ENCODE measurements around the gene SMG1.

SMG1 gene

DNA sequence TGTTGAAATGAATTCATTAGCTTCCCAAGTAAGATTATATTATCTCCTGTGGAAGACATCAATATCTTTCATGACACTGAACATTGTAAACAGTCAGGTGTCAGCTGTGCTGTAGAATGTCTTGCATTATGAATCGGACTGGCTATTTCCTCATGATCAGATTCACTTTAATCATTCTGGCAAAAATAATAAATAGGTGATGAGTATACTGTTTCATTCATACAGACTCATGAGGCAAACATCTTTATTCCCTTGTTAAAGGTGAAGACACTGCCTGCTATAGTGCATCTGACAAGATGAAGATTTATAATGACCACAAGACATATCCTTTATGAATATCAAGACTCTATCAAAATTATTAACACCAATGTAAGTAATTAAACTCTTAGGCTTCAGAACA, 73.6 kb downstream of the SMG1 start:
- DNase-seq (ENCODE audit: low read depth): no peak

DNA sequence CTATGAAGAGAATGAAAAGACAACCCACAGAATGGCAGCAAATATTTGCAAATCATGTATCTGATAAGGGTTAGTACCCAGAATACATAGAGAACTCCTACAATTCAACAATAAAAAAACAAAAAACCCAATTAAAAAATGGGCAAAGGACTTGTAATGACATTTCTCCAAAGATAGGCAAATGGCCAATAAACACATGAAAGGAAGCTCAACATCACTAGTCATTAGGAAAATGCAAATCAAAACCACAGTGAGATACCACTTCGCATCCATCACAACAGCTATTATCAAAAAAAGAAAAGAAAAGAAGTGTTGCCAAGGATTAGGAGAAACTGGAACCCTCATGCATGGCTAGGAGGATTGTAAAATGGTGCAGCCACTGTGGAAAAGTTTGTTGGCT, 79.8 kb downstream of the SMG1 start:
- no peak for DNase-seq (ENCODE audit: low read depth)

DNA sequence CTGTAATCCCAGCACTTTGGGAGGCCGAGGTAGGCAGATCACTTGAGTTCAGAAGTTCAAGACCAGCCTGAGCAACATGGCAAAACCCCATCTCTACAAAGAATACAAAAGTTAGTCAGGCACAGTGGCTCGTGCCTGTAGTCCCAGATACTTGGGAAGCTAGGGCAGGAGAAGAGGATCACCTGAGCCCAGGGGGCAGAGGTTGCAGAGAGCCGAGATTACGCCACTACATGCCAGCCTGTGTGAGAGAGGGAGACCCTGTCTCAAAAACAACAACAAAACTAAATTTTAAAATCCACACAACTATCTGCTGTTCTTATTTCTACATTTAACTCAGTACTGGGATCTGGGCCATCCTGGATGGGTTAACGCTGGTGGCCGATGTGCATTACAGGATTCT, 83.6 kb downstream of the SMG1 start:
- no peak for DNase-seq (ENCODE audit: low read depth)

DNA sequence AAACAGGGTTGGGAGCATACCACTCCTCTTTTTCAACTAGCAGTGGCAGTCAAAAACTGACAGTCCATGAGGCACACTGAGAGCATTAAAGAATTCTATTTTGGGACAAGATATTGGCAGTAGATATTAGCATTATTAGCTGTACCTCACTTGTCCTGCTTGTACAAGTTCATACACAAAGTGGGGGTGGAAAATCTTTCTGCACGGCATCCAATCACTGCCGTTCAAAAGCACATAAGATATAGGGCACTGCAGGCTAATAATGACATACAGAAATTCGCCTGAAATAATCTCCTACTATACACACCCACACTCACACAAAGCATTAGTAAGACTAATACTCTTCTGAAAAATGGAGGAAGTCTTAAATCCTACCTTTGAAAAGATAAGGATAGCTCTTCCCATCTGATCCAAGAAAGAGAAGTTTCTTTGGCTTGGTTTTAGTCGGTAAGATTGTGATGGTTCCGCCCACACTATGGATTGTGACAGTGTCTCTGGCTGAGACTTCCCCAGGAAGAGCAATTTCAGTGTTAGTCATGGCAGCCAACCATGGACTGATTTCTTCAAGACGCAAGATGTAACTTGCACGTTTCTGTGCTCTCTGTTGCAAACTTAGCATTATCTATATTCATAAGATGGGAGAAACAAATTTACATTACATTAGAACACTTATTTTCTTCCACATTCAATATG, 84.2 kb downstream of the SMG1 start:
- DNase-seq (ENCODE audit: low read depth): no peak

DNA sequence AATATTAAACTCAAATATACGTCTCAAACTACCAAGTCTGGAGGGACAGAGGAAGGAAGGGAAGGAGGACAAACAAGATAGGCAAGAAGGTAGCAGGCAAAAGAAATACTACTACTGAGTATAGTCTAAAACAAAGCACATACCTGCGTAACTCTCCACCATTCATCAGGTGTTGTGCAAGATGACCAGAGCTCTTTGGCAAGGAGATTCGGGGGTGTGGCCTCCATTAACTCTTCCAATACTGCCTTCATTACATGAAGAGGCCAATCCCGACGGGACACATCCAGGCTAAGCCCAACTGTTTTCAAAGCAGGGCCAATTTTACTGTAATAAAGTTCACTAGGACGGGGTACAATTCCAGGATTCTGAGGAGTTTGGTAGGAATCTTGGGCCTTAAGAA, 86.7 kb downstream of the SMG1 start:
- no peak for DNase-seq (ENCODE audit: low read depth)

DNA sequence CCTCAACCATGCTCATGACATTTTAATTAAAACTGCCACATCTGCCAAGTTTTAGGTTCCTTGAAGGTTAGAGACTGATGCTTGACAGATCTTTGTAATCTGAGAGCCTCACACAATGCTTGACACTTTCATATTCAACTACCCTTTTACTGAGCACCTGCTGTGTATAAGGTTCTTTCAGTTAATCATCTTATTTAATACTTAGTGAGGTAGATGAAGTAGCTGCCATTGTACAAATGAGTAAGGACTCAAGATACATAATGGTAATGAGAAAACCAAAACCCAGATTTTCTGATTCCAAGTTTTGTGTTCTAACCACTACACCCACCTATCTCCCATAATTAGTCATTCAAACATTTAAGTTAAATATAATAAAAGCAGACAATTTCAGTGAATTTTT, 89.5 kb downstream of the SMG1 start:
- DNase-seq (ENCODE audit: low read depth): no peak

DNA sequence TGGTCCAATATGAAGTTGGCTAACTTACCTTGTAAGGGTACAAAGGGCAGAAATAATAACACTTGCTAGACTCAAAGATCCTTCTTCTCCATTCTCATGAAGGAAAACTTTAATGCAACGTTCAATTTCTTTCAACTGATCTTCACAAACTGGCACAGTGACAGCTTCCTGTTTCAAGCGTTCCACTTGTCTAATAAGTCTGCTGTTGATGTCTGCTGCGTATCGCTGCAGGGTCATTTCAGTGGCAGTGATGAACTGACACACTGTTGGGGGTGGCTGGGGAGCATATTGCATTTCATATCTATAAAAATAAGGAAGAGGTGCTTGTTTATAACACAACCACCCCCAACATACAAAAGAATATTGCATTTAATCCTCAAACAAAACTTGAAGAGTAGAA, 91.3 kb downstream of the SMG1 start:
- DNase-seq (ENCODE audit: low read depth): no peak

DNA sequence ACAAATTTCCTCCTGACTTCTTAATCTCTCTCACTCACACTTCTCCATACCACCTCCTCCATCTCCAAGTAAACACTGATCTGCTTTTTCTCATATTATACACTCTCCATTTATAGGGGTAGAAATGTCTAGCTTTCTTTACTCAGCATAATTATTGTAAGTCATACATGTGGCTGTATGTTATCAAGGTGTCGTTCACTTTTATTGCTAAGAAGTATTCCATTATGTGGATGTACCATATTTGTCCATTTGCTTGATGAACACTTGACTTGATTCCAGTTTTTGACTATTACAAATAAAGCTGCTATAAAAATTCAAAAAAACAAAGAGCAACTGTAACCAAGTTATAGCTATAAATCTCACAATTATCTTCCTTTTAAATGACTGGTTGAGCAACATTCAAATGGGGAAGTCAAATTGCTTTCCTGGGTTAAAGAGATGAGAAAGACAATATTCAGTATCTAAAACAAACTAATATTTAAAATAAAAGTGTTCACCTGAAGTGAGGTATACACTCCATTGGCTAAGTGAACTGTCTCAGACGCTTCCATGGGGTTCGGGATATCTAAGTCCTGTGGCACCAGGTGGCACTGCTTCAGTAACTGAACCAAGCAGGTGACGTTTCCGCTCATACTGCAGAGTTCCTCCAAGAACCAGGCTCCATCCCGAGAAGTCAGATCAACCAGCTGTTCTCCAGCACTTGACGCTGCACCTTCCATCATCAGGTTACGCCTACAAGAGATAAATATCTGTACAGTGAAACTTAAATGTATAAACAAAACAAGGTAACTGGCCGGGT, 92.3 kb downstream of the SMG1 start:
- DNase-seq (ENCODE audit: low read depth): no peak

DNA sequence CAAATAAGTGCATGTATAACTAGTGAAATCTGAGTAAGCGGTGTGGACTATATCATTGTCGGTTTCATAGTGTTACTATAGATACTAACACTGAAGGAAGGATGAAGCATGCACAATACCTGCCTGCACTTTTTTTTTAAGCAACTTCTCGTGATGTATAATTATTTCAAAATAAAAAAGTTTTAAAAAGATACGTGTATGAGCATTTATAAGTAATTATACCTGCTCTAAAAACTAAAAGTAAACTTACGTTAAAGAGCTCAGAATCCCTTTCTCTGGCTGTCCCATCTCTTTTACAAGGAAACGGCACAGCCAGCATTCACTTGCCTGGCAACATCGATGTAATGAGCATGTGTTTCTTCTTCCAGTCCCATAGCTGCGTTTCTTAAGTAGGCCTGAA, 93.6 kb downstream of the SMG1 start:
- DNase-seq (ENCODE audit: low read depth): no peak

DNA sequence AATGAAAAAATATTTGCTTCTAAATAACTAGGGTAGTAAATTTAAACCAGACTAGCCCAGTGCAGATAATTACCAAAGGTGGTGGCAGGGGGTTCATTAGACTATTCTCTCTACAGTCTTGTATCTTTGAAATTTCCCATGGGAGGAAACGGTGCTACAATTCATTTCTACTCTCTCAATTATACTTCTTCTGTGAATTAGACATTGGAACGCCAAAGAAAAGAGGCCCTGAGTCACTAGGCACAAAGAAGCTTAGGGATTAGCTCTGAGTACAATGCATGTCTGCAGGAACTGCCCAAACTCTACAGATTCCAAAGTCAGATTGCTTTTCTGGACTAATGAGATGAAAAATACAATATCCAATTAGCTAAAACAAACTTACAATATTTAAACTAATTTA, 94.2 kb downstream of the SMG1 start:
- no peak for DNase-seq (ENCODE audit: low read depth)

DNA sequence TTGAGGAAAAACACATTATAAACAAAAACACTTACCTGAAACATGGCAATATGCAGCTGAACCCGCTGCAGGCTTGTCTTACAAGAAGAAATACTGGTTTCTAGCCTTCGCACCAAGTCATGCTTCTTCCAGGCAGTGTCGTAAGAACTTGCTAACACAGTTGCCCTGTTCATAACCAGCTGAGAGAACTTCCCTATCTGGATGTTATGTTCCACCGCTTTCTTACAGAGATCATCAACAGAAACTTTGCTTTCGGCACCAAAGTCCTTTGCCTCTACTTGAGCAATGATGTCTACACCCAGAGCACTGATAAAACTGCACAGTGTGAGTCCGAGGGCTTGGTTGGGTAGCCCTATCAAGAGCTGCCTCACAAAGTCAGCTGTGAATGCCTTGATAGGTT, 97.0 kb downstream of the SMG1 start:
- no peak for DNase-seq (ENCODE audit: low read depth)

DNA sequence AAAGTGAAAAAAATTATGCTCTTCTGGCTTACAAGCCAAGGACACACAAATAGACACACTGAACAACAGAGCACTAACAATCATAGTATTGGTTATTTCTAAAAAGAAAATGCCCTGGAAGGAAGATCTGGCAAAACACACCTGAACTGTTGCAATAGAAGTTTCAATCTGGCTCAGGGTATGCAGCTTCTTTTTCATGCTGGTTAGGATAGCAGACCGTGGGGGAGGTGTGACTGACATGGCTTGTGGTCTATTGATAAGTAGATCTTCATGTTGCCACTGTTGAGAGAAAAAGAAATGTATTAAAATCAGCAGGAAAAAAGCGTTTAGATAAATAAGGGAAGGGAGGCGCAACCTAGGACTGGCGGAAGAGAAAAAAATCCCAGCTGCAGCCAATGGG, 98.3 kb downstream of the SMG1 start:
- no peak for DNase-seq (ENCODE audit: low read depth)

DNA sequence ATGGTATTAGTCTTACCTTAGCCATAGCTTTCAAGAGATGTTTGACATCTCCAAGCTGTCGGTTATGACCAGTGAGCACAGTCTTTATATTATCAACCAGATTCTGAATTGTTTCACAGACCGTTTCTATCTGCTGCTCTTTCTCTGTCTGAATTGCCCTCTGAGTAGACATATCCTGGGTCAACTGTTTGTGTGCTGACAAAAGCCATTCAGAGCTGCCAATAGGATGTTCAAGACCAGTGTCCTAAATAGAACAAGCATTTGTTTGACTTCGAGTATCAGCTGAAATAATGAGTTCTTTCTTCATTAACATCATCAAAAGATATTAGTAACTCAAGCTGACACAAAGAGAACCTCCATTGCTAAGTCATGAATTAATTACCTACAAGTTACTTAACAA, 109.9 kb downstream of the SMG1 start:
- DNase-seq (ENCODE audit: low read depth): no peak

DNA sequence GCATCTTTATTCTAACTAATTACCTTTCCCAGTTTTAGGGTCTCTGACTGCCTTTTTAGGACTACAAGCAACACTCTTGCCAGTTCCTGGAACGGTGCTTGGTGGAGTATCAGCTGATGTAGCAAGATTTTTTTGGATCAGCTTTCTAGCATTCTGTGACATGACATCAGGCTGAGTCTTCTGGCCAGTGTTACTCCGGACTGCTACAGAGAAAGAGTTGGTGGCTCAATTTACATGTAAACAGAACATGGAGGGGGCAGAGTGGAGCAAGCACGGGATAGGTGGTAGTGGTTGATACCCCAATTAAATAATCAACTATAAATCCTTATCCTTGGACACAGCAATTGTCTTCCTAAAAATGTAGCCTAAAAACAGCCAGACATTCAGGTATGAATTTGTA, 114.3 kb downstream of the SMG1 start:
- no peak for DNase-seq (ENCODE audit: low read depth)

DNA sequence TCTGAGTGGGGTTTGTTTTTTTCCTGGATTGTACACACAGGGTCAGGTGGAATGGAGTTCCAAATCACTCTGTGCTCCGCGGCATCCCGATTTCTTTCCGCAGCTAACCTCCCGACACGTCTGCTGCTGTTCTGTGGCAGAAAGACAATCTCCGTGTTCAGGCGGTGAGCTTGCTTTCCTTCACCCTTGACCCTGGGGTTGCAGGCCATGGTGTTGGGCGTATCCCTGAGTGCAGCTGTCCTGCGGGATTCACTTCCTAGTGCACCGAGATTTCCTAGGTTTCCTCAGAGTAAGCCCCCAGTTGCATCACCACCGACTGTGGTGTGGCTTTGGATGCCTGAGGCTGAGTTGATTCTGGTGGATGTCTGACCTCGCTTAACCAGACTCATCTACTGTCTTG, 117.0 kb downstream of the SMG1 start:
- DNase-seq (ENCODE audit: low read depth): no peak

DNA sequence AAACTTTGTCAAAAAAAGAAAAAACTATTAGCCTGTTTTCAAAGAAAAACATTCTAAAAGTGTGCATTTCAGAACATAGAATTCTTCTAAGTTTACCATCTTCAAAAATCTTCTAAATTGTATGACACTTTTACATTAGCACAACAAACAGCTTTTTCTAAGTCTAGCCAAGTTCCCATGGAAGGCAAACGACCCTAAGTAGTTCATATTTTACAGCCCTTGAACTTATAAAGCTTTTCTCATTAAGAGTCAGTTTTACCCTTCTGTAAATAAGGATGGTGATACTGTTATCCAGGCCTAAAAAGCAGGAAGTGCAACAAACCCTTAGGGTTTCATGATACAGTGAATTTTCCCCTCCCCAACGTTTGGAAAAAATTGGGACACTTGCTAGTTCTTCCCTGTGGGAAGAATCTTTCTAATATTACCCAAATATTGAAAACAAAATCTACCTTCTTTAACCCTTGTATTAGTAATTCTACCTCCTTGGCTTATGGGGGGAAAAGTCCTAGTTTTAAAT, 120.9 kb downstream of the SMG1 start:
- DNase-seq (ENCODE audit: low read depth): no peak

DNA sequence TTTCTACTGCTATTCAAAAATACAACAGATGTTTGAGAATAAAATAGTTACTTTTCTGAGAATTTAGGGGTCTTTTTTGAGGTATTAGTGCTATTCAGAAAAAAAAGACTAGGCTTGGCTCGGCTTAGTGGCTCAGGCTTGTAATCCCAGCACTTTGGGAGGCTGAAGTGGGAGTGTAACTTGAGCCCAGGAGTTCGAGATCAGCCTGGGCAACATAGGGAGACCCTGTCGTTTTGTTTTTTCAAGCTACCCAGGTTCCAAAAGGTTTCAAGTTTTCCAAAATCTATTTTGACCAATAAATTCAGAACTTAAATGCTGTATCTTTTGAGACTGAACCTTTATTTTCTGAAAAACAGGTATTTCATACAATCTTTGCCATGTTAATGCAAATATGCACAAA, 121.7 kb downstream of the SMG1 start:
- no peak for DNase-seq (ENCODE audit: low read depth)

DNA sequence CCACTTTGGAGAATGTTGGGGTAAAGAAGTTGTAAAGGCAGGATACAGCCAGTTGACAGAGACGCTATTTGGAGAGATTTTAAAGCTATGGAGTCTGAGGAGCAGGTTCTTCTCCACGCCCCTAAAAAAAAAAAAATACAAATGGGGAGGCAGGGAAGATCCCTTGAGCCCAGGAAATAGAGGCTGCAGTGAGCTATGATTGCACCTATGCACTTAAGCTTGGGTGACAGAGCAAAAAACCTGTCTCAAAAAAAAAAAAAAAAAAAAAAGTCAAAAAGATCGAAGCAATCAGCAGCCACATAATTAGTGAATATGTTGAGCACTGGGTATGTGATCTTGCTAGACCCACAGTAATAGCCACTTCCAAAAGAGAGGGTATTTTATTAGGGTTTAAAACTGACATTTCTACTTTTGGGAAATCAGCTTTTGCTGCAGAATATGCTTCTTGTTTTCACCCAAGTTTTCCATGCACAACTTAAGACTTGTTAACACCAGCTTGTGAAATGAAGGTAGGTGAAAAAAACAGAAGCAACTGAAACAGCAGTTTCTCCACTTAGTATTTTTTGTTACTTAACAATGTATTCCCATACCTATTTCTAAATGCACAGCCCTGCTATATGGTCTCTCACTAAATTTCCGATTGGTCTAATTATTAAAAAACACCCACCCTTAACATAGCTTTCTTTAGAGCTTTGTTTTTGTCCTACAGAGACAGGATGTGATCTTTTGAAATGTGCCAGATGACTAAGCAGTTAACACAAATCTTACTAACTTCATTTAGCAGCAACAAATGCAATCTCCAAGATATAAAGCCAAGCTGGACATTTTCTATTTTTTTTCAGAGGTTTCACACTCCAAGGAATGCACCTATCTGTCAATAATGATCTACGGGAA, 122.4 kb downstream of the SMG1 start:
- DNase-seq (ENCODE audit: low read depth): no peak

DNA sequence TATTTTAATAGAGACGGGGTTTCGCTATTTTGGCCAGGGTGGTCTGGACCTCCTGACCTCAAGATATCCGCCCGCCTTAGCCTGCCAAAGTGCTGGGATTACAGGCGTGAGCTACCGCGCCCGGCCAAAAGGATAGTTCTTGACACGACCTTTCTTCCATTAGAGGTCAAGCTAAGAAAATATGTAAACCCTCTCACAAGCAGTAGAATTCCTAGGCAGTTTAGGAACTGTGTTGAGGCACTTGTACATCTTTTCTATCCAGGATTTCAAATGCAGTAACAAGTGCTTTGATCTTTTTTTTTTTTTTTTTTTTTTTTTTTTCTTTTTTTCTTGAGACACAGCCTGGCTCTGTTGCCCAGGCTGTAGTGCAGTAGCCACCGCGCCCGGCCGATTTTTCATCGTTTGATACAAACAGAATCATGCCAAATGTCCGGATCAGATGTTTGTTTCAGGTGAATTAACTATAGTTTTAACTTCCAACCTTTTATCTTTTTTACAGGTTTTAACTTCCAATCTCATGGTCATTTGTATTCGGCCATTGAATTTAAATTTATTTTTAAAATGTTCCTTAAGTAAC, 123.4 kb downstream of the SMG1 start:
- DNase-seq (ENCODE audit: low read depth): no peak

DNA sequence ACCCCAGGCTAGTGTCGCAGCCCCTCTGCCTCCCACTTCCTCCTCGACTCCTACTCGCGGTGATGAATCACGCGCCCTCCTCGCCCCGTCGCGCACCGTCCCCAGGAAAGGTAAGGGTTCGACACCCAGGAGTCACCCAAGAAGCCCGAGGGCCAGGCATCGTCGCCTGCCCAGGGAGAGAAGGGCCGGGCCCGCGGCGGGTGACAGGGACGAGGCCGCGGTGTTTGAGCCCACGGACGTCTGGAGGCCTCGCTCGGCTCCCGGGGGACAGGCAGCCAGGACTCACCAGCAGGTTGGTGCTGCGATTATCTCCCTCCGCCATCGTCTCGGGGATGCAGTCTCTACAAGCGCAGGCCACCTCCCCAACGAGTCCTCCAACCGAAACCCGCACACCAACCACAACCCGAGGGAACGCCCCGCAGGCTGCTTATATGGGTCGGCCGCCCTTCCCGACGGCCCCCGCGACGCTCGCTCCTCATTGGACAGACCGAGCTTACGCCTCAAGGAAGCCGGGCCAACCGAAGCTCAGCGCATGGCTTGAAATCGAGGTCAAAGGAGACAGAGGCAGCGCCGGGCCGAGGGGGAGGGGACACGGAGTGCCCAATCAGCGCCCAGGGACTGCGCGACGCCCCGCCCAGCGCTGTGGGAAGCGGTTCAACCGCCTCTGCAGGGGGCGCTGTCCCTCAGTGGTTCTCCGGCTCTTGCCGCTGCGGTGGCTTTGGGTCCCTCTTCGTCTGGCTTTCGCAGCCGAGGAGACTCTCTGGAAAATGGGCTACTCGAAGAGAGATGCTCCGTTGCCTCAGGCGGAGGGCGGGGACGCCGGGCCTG, 124.8 kb downstream of the SMG1 start, which contains the start of gene ARL6IP1:
ARL6IP1 (minus strand) TSS at position 405 of the 828 bp plus-strand sequence; CDS start at position 322, 83 bp downstream.
- DNase-seq (ENCODE audit: low read depth): peak; percentile 99

DNA sequence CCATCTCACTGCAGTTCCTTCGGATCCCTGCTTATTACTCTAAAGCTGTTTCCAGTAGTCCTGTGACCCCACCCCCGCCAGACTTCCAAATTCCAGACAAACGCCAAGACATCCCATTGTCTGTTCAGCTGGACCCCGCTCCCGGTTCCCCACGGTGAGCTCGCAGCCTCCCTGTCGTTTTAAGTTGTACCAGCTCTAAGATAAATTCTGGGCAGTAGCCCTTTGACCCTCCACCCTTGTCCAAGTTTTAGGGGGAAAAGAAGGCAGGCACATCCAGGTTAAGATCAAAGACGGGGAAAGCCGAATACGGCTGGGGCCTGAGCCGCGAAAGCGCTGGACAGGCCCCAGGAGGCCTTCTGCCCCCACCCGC, 125.4 kb downstream of the SMG1 start:
- DNase-seq (ENCODE audit: low read depth): no peak

Data from stromal cell of bone marrow (primary cell).